NCI-H2029 treated with DMSO at 0.1 percent for 48 hours (cell line): Measurements from ENCODE around the gene TSPYL4.

Source experiments
- DNase-seq: peaks from one replicate; lab custom pipeline; 2025; lab: John Stamatoyannopoulos, UW

Gene TSPYL4

DNA sequence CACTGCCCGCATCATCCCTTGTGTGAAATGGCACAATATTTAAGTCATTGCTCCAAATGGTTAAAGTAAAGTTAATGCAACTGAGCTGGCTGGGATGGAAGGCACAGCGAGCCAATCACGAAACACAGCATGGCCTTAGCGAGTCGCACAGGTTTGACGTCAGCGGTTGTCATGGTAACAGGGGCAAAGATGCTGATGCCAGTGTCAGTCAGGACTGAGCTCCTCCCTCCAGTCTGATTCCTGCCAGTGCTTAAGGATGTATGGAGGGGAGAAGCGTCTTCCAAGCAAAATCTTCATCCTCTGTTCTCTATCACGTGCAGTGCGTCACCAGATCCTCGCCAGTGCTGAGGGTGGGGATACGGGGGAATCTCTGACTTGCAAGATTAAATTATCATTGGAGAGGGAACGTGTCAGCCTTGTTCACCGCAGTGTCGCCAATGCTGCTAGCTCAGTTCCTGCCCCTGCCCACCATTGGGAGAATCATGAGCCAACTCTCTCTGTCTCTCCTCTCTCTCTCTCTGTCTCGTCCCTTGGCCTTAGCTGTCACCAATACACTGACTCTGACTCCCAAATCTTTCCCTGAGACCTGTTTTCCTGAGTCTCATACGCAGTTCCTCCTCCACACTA, 24.5 kb downstream of the TSPYL4 start:
- DNase-seq: no peak

DNA sequence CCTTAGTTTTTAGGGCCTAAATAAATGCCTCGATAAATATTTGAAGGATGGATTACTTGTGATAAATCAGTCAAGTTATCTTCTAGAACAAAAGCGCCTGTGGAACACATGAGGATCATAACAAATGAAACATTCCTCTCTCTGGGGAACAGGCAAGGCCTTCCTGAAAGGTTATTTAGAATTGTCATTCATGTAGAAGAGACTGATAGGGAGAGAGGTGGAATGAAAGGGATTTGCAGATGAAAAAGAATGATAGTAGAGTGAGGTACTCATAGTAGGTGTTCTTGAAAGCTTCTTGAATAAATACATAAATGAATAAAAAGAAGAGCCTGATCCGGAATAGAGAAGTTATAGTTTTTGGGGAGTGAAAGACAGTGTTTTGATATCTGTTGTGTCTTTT, 30.5 kb downstream of the TSPYL4 start:
- DNase-seq: no peak

GRCh38 chr6:116221911-116222310, 32.0 kb downstream of the TSPYL4 start:
- DNase-seq: no peak

- no peak for DNase-seq
These were observed 32.8 kb downstream of the TSPYL4 start for GRCh38 chr6:116221067-116221466.

DNA sequence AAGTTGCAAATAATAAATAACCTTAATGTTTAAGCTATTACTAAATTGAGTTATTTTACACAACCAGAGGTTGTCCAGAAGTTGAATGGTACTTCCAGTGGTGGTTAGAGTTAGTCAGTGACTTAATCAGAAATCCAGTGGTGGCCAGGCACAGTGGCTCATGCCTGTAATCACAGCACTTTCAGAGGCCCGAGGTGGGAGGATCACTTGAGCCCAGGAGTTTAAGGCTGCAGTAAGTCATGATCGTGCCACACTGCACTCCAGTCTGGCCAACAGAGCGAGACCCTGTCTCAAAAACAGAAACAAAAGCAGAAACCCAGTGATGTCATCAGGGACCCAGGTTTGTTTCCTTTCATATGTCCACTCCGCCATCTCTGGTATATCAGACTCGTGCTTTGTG, 35.0 kb downstream of the TSPYL4 start:
- no peak for DNase-seq

DNA sequence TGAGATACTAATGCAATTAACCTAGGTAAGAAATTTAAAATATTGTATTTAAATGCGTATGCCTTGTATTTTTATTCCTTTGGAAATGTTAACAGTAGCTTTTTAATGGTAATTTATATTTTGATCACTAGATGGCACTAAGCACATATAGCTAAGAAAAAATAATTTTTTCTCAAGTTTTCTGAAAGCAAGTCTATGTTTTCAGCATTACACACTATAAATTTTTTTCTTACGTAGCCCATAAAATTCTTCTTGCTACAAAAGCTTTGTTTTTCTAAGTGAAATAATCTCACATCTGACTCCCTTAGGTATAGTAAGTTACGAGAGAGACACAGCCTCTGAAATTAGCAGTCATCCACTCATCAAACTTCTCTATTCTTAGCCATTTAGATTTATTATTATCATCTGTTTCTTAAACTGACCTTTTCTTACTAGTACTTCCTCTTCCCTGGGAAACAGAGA, 35.7 kb downstream of the TSPYL4 start:
- DNase-seq: peak; percentile 92

GRCh38 chr6:116217069-116217468, 36.8 kb downstream of the TSPYL4 start:
- DNase-seq: peak; percentile 91

DNA sequence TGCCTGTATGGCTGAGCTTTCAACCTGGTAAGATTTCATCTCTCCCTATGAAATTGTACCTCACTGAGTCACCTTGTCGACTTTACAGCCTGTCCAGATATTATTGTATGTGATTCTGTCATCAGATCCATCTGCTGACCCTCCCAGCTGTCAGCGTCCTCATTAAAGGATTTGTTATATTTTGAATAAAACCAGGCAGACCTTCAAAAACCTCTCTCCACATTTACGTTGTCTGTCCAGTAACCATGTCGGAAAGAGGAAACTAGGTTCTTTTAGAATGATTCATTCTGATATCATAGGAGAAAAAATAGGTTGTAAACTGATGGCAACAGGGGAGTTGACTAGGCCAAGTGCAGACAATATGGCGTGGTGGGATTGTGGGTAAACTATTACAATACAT, 38.5 kb downstream of the TSPYL4 start:
- no peak for DNase-seq

- DNase-seq: no peak
These were observed 39.2 kb downstream of the TSPYL4 start for GRCh38 chr6:116214681-116215080.

DNA sequence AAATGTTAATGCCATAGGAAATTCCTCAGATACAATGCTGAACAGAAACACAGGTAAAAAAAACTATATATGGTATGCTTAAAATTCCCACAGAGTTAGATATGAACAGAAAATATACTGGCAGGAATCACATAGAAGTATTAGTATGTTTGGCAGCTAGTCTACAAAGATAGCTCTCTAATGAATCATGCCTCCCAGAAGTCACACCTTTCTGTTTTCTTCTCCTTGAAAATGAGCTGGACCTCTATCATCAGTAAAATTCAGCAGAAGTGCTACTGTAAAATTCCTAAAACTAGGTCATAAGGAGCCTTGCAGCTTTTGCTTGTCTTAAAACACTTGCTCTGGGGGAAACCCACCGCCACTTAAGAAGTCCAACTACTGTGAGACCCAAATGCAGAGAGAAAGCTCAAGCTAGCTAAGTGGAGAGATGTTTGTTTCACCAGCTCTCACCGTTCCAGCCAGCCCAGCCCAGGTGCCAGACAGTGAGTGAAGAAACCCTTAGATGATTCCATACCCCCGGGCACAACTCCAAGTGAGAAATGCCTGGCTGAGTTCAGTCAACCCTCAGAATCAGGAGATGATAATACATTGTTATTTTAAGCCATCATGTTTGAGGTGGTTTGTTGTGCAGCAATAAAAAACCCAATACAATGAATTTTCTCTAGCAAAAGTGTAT, 43.0 kb downstream of the TSPYL4 start:
- peak; percentile 99 for DNase-seq

- no peak for DNase-seq
These were observed 43.6 kb downstream of the TSPYL4 start for GRCh38 chr6:116210316-116210715.

GRCh38 chr6:116208056-116208785, 45.7 kb downstream of the TSPYL4 start:
- DNase-seq: no peak

- no peak for DNase-seq
These were observed 47.5 kb downstream of the TSPYL4 start for GRCh38 chr6:116206231-116206903.

GRCh38 chr6:116205281-116205680, 48.6 kb downstream of the TSPYL4 start:
- no peak for DNase-seq

DNA sequence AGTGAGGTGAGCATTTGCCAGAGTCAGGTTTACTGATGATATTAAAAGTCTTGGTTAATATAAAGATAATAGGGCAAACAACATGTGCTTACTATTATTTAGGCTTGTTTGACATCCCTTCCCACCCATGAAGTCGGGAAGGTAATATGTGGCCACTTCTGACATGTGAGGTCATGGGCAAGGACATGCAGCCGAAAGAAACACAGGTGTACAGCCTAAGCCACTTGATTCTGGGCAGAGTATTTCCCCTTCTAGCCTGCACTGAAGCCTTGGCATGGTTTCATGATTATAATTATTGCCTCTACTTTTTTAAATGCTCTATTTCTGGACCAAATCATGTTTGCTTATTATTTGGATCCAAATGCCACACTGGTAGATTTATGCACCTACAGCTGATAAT, 52.3 kb downstream of the TSPYL4 start:
- no peak for DNase-seq

DNA sequence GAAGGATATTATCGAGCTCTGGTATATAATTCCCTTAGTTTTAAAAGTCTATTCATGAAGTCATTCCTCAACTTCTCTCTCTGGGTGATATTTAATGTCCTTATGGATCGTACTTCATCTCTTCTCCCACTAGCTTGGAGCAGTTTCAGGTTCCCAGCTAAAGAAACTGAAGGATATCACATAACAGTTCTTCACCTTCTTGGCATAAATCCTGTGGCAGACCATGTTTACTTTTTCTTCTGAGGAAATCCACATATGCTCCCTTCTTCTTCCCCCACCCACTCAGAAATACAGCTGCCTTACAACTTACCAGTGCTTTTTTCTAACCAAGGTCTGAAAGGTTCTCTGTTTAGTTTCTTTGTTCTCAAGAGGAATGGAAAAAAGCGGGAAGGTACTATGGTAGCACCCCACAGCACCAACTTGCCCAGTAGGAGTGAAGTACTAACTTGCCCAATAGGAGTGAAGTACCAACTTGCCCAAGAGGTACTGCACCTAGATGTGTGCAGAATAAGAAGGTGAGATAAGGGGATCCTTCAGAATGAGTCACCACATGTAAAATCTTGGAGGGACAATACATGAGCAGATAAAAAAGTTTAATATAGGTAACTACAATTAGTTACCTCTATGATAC, 53.1 kb downstream of the TSPYL4 start:
- no peak for DNase-seq
